BE2C (cell line): Measurements from ENCODE around the gene TUBA3E.
"Not testable (repeated sequence)": the region's sequence is repeated elsewhere in the genome, so short reads cannot be mapped to it uniquely, and the experiment has no call there.

ENCODE experiments used
- DNase-seq: peaks from one replicate; pipeline ENCODE4 v3.0.0-alpha.2; 2020
- H3K27me3 ChIP-seq: fragments of 250-450 bp; sonication (Bioruptor Pico); 2 replicates; pipeline ENCODE4 v1.5.1; 2020; ENCODE audit warnings: mild to moderate bottlenecking
- H3K36me3 ChIP-seq: fragments of 250-450 bp; sonication (Bioruptor Pico); 2 replicates; pipeline ENCODE4 v1.5.1; 2020; ENCODE audit warnings: mild to moderate bottlenecking
- H3K4me1 ChIP-seq: fragments of 250-450 bp; sonication (Bioruptor Pico); 2 replicates; pipeline ENCODE4 v1.5.1; 2020
- H3K4me3 ChIP-seq: 2 replicates; pipeline ENCODE4 v1.5.1; 2011; ENCODE audit warnings: low read depth, low read length
- H3K9me3 ChIP-seq: fragments of 250-450 bp; sonication (Bioruptor Pico); 2 replicates; pipeline ENCODE4 v1.5.1; 2020
- CTCF ChIP-seq: IDR thresholded peaks from 2 replicates; pipeline ENCODE4 v1.5.1; 2012; ENCODE audit warnings: mild to moderate bottlenecking, low read depth, low read length

TUBA3E gene

GRCh38 chr2:130191319-130191718 is 6.9 kb downstream of the TUBA3E start:
- H3K36me3 ChIP-seq, H3K4me1 ChIP-seq, H3K9me3 ChIP-seq, DNase-seq, H3K27me3 ChIP-seq, H3K4me3 ChIP-seq: not testable (repeated sequence)

GRCh38 chr2:130190237-130190636 is 8.0 kb downstream of the TUBA3E start:
- H3K4me3 ChIP-seq, result no peak overlapping the region
- TF ChIP-seq CTCF, result no peak
- H3K4me1 ChIP-seq, result no peaks in the 10 kb centered on the region

GRCh38 chr2:130188958-130189357 is 9.3 kb downstream of the TUBA3E start:
- H3K36me3 ChIP-seq, H3K4me1 ChIP-seq, H3K4me3 ChIP-seq, H3K9me3 ChIP-seq, DNase-seq, H3K27me3 ChIP-seq: not testable (repeated sequence)

More at GRCh38 chr2:130190237-130190636, 8.0 kb downstream of the TUBA3E start:
- H3K36me3 ChIP-seq, result no peaks in the 10 kb centered on the region
- H3K9me3 ChIP-seq, result no peaks in the 10 kb centered on the region
- no peak for DNase-seq
- no peaks in the 10 kb centered on the region for H3K27me3 ChIP-seq

GRCh38 chr2:130187859-130188792 is 10.1 kb downstream of the TUBA3E start:
- H3K27me3 ChIP-seq, H3K4me3 ChIP-seq, H3K9me3 ChIP-seq, H3K4me1 ChIP-seq, H3K36me3 ChIP-seq, DNase-seq: not testable (repeated sequence)

GRCh38 chr2:130187268-130187667 is 11.0 kb downstream of the TUBA3E start:
- Histone ChIP-seq H3K4me3 (no peak overlapping the region), H3K4me1 (no peaks in the 10 kb centered on the region), H3K36me3 (no peaks in the 10 kb centered on the region), H3K27me3 (no peaks in the 10 kb centered on the region), H3K9me3 (no peaks in the 10 kb centered on the region)
- TF ChIP-seq CTCF, result no peak
- no peak for DNase-seq

GRCh38 chr2:130186391-130186790 is 11.8 kb downstream of the TUBA3E start:
- Histone ChIP-seq H3K36me3 (no peaks in the 10 kb centered on the region), H3K4me3 (no peak overlapping the region), H3K9me3 (no peaks in the 10 kb centered on the region), H3K4me1 (no peaks in the 10 kb centered on the region), H3K27me3 (no peaks in the 10 kb centered on the region)
- no peak for DNase-seq
- no peak for TF ChIP-seq CTCF

GRCh38 chr2:130185896-130186295 is 12.3 kb downstream of the TUBA3E start:
- no peak for DNase-seq
- H3K9me3 ChIP-seq, result no peaks in the 10 kb centered on the region

More at GRCh38 chr2:130185896-130186295, 12.3 kb downstream of the TUBA3E start:
- Histone ChIP-seq H3K4me1 (no peaks in the 10 kb centered on the region), H3K27me3 (no peaks in the 10 kb centered on the region), H3K36me3 (no peaks in the 10 kb centered on the region), H3K4me3 (no peak overlapping the region)
- TF ChIP-seq CTCF, result no peak
